Measurements from ENCODE around the gene MRPS15. TPM values are rescaled to one million over a fixed set of nuclear protein-coding genes. Genes with fewer than 3 reads are reported as not detected.

Gene MRPS15
- total and polyA plus RNA-seq, 2 of the 13 experiments (the other 11 are each of a cell fraction or from before 2014, with no cell fraction given), result 59.0 to 113 TPM

GRCh38 chr1:36486439-36487335, 22.5 kb upstream of the MRPS15 start (continued):
- TF ChIP-seq ZBTB43 (CRISPR knock-in tag; conservative IDR thresholded peaks at IDR 0.05) (peak; percentile 100), ZBTB34 (CRISPR knock-in tag; IDR thresholded peaks at IDR 0.05) (no peak; the same call in 1 of the 2 replicates), E2F2 (CRISPR knock-in tag; IDR thresholded peaks at IDR 0.05; ENCODE audit: borderline replicate concordance) (0 out of 2 replicates have a peak, but pooled peaks have one; percentile 67), ZHX1 (CRISPR knock-in tag; IDR thresholded peaks at IDR 0.05; ENCODE audit: low read depth) (peak; percentile 81; the same call in 1 of the 2 replicates), MAFK (conservative IDR thresholded peaks at IDR 0.05 in 1 of 2, IDR thresholded peaks at IDR 0.05 in 1 of 2; ENCODE audit: low read length in 2 of 2) (no peak), XBP1 (CRISPR knock-in tag; IDR thresholded peaks at IDR 0.05) (no peak), CBX2 (IDR thresholded peaks at IDR 0.05; ENCODE audit: low read depth, low read length) (no peak), CBX2 (CRISPR knock-in tag; IDR thresholded peaks at IDR 0.05; ENCODE audit: low read depth) (no peak; the same call in 1 of the 2 replicates), ZNF235 (CRISPR knock-in tag; IDR thresholded peaks at IDR 0.05; ENCODE audit: borderline replicate concordance) (0 out of 2 replicates have a peak, but pooled peaks have one; percentile 74), IRF1 (CRISPR knock-in tag; IDR thresholded peaks at IDR 0.05; ENCODE audit: low read depth) (0 out of 2 replicates have a peak, but pooled peaks have one; percentile 82)

Measured in HepG2 (cell line).